CD4-positive, alpha-beta T cell treated with Interleukin-12 subunit alpha and Interleukin-12 subunit beta, for 1 hour (primary cell): ENCODE measurements around the gene ZDHHC9.
"Not testable (repeated sequence)": the region's sequence is repeated elsewhere in the genome, so short reads cannot be mapped to it uniquely, and the experiment has no call there.

Experiments
- DNase-seq: peaks from one replicate; pipeline ENCODE4 v3.0.0-alpha.2; 2020

Gene ZDHHC9

DNA sequence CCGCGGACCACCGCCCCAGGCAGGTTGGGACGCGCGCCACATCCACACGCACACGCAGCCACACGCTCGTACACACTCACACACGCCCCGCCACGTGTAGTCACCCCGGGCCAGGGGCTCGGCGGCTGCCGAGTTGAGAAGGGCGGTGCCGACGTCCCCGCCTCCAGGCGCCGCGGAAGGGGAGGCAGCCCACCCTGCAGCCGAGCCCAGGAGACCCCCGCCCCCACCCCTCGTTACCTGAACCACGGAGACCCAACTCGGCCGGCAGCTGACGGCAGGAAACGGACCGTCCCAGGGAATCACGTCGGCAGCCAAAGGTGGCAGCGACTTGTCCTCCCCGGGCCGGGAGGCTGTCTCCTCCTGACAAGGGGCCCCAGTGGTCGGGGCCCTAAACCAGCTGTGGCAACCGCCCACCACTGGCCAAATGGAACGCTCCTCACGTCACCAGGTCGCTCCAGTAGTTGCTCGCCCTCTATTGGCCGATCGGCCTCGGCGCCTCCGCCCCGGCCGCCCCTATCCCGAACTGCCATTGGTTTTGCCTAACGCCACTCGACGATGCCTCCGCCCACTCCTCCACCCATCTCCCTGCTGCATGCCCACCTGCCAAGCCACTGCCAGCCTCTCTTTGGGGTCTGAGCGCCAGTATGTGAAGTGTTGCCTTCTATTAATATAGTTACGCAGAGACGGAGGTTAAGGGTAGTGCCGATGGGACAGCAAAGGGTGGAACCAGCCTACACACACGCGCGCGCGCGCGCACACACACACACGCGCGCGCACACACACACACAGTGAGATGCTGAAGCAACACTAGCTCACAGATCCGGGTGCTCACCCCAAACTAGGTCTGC is at the start of gene ZDHHC9:
Gene ZDHHC9, minus strand, starts transcription at position 428 of the 848 bp plus-strand sequence. CDS start 1,941 bp downstream, outside the sequence.
- DNase-seq: peak; percentile 88

GRCh38 chrX:129877401-129877800 is 33.7 kb upstream of the ZDHHC9 start:
- no peak for DNase-seq

DNA sequence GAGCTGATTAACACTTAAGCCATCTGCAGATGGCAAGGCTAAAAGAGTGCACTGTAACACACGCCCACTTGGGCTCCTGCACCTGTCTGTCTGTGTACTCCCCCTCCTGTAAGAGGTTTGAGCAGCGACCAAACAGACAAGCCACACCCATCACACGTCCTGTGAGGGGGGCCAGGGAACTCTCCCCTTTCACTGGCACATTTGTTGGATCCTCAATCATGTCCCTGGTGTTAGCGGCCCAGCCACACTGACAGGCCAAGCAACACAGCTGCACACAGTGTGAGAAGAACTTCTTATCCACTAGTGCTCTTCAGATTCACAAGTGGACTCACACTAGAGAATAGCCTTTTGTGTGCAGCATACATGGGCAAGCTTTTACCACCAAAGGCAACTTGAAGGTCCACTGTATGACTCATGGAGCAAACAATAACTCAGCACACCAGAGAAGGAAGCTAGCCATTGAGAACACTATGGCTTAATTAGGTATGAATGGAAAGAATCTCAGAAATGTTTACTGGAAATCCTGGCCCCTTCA is 33.2 kb upstream of the ZDHHC9 start:
- no peak for DNase-seq

- DNase-seq: no peak
Measured at GRCh38 chrX:129875669-129876068, 32.0 kb upstream of the ZDHHC9 start.

DNA sequence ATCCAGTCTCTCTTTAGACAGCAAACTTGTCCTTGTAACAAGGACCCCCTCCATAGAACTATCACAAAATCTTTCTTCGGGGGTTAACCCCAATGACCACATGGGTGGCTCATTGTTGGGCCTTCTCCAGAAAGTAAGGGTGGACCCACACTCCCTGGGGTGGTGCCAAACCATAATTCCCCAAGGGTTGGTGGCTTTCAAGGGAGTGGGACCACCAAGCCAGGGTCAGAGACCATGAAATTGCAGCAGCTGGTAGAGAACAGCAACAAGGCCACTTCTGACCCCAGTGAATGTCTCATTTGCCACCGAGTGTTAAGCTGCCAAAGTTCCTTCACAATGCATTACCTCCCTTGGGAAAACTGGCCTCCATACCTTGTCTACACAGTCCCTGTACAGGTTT is 28.8 kb upstream of the ZDHHC9 start:
- no peak for DNase-seq

- not testable (repeated sequence) for DNase-seq
Measured at GRCh38 chrX:129866321-129866720, 22.6 kb upstream of the ZDHHC9 start.

DNA sequence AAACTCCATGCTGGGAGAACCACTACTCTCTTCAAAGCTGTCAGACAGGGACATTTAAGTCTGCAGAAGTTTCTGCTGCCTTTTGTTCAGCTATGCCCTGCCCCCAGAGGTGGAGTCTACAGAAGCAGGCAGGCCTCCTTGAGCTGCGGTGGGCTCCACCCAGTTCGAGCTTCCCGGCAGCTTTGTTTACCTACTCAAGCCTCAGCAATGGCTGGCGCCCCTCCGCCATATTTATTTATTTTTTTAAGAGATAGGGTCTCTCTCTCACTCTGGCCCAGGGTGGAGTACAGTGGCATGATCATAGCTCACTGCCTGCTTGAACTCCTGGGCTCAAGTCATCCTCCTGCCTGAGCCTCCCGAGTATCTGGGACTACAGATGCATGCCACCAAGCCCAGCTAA is 15.4 kb upstream of the ZDHHC9 start:
- DNase-seq: not testable (repeated sequence)

- DNase-seq: not testable (repeated sequence)
Measured at GRCh38 chrX:129851825-129852224, 8.1 kb upstream of the ZDHHC9 start.

DNA sequence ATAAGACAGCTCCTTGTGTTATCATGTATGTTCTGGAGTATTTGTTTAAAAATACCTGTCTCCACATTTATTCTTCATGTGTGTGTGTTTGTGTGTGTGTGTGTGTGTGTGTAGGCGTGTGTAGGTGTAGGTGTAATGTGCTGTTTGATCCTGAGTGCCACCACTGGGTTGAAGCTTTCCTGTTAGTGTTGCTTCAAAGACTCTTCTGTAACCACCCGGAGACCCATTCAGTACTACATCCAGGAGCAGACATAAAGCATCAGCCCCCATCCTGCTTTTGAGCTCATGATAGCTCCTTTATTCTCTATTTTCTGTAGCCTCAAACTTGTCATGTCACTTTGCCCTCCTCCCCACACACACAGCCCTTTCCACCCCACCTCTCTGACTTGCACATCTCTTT is 3.0 kb upstream of the ZDHHC9 start:
- no peak for DNase-seq

- no peak for DNase-seq
Measured at GRCh38 chrX:129845616-129846190, 2.0 kb upstream of the ZDHHC9 start.

DNA sequence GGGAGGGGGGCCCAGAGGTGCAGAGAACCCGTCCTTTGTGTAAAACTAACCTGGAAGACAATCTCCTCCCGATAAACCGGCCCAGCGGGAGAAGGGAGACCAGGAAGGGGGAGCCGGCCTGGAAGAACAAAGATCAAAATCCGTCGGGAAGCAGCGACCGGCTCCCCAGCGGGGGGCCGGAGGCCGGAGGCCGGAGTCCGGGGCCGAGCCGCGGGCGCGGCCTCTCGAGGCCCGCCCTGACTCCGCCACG is 552 bp downstream of the ZDHHC9 start:
- DNase-seq: no peak

GRCh38 chrX:129842510-129843208 is 1.0 kb downstream of the ZDHHC9 start:
- DNase-seq: no peak

- DNase-seq: no peak
Measured at GRCh38 chrX:129840344-129840743, 3.3 kb downstream of the ZDHHC9 start.

DNA sequence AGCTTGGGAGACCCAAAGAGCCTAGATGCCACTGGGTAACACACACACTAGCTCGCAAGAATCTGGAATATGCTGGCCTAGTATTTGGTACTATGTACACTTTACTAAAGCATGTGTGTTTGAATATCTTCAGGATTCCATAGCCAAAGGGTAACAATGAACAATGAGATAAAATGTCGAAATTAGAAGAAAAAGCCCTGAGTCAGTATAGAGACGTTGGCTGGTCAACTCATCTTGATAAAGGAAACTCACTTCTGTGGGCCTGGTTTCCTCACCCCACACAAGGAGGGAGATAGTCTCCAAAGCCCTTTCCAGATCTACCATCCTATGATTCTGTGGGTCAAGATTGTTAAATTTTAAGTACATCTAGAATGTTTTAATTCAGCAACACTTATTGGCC is 6.9 kb downstream of the ZDHHC9 start:
- no peak for DNase-seq

- no peak for DNase-seq
Measured at GRCh38 chrX:129833153-129833990, 10.3 kb downstream of the ZDHHC9 start.

- DNase-seq: no peak
Measured at GRCh38 chrX:129831091-129831885, 12.4 kb downstream of the ZDHHC9 start.

DNA sequence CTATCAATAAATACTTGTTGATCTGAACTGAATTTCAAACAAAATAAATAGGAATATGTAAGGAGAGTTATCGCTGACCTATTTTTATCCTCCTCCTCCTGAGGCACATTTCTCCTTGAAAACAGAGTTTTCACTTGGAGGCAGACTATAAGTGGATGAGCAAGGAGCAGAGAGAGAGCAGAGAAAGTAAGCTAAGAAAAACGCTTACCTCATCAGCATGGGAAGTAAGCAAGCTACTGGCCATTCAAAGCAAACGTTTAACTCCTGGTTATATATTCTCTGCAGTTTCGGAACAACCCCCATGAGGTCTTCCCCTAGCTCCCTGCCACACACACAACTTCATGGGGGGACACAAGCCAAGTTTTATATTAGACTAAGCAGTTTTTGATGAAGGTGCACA is 13.2 kb downstream of the ZDHHC9 start:
- DNase-seq: no peak

GRCh38 chrX:129825746-129826505 is 17.8 kb downstream of the ZDHHC9 start:
- DNase-seq: no peak

DNA sequence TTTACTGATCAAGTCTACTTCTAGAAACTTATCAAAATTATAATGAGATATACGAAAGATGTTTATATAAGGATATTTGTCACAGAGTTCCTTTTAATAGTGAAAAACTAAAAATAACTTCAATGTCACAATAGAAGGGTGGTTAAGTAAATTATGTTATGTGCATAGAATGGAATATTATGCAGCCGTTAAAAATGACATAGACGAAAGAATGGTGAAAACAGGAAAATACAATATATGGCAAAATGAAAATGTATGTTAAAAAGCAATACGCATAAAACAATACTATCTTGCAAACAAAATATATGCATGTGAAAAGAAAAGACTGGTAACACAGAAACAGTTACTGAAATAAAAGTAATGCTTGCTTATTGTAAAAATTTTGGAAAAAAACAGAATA is 19.1 kb downstream of the ZDHHC9 start:
- DNase-seq: no peak

DNA sequence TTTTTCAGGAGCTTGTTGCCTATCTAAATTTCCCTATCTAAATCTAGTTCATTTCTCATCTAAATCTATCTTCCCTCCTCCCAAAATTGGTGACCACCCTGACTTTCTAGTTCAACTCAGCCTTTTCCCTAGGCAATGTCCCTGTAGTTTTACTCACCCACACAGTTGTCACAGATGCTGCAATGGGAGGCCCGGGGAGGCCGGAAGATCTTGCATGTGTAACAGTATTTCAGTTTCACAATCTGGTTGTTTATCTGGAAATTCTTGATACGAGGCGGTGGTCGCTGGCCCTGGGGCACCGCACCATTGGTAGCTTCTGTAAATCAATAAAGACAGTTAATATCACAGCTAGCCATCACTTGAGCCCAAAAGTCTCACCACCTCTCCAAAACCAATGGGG is 20.2 kb downstream of the ZDHHC9 start:
- no peak for DNase-seq

GRCh38 chrX:129823115-129823514 is 20.6 kb downstream of the ZDHHC9 start:
- DNase-seq: peak; percentile 69
